CD4-positive, alpha-beta T cell treated with Interleukin-4 for 4 hours (primary cell): Measurements from ENCODE around the gene ALOX15B.
"Not testable (repeated sequence)": the region's sequence is repeated elsewhere in the genome, so short reads cannot be mapped to it uniquely, and the experiment has no call there.

ENCODE experiments used
- DNase-seq: peaks from one replicate; pipeline ENCODE4 v3.0.0-alpha.2; 2020

Gene ALOX15B

DNA sequence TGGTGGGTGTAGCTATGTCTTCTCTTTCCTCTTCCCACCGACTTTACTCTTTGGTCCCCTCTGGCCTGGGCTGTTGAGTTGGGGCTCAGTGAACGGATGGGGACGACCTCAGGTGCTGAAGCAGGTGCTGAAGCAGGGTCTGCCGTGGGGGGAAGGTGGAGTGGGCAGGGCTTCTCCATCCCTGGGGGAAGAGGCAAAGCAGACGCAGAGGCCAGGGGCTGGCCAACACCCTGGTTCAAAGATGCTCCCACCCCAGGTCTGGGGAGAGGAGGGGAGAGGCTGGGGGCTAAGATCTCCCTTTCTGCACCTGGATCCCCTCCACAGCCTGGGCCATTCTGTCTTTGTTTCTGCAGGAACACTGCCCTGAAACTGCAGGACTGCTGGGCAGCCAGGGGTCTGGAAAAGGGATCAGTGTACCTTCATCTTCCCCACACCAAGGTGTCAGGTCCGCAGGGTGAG, 25.7 kb downstream of the ALOX15B start:
- DNase-seq: no peak

GRCh38 chr17:8066841-8067775, 28.2 kb downstream of the ALOX15B start:
- no peak for DNase-seq

DNA sequence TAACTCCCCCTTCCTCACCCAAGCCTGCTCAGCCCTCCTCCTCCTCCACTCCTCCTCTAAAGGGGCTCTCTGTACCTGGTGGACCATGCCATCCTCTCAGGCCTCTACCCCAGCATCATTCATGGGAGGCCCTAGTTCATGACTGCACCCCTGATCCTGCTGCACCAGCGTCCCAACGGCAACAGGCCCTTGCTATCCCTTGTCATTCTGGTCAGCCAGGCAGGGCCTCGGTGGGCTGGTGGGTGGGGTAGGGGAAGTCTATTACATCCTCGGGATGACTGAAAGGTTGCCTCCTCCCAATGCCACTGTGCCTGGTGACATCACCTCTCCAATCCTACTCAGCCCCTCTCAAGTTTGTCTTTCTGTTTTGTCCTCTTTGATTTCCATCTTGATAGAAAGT, 28.9 kb downstream of the ALOX15B start:
- no peak for DNase-seq

GRCh38 chr17:8068736-8069586, 30.1 kb downstream of the ALOX15B start:
- no peak for DNase-seq

DNA sequence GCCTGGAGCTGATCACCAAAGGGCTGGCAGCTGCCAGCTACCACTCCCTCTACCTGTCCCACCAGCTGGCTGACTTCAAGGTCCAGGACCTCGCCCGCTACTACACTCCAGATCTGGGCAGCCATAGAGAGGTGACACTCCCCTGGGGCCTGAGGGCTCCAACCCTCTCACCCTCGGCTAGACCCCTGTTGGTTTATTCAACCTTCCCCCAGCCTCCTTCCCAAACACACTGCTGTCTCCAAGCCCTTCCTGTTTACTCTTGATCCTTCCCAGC, 30.7 kb downstream of the ALOX15B start:
- DNase-seq: no peak

DNA sequence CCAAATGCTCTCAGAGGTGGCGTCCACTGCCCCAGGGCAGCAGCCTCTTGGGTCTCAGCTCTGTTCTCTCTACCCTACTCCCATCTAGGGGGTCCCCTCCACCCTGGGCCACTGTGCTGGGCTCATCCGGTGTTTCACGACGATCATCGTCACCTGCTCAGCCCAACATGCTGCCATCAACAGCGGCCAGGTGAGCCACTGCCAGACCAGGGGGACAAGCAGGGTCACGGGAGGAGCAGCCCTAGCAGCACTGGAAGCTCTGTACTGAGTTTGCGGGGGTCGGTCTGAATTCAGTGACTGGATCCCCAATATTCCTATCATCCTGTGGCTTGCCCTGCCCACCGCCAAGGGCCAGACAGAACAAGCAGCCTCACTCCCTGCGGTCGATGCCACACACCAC, 32.6 kb downstream of the ALOX15B start:
- no peak for DNase-seq

- no peak for DNase-seq
Observed at GRCh38 chr17:8072341-8072728, 33.5 kb downstream of the ALOX15B start.

GRCh38 chr17:8072729-8073461, 34.0 kb downstream of the ALOX15B start:
- peak; percentile 11 for DNase-seq

DNA sequence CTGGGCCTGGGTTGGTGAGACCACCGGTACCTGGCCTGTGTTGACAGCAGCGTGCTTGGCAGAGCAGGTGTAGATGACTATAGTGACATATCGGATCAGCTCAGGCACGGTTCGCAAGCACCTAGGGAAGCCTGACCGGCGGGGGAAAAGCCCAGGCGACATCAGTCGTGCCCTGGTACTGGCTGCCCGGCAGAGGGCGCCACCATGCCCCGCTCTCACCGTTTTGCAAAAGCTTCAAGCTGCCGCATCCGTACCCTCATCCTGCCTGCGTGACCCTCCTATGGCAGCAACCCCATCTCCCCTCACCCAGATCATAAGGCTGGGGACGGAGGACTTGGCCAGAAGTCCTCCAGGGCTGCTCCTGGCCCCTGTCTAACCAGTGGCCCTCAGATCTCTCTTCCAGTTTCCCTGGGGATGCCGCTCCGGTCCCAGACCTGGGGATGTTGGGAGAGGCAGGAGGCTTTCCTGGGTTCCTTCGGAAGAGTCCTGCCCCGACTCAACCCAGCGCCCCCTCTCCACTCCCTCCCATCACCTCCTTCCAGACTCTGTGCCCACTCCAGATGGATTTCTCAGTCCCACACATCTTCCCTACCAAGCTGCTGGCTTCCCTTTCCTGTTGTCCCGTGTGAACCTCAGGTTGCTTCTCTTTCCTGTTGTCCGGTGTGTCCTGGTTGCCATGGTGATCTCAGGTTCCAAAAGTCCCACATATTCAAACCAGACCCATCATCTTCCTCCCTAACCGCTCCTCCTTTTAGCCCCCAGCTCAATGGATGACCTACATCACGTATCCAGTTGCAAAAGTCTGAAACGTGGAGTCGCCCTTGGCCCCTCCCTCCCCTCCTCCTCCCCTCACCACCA, 35.0 kb downstream of the ALOX15B start:
- DNase-seq: peak; percentile 81

GRCh38 chr17:8074554-8074953, 35.7 kb downstream of the ALOX15B start:
- DNase-seq: no peak

DNA sequence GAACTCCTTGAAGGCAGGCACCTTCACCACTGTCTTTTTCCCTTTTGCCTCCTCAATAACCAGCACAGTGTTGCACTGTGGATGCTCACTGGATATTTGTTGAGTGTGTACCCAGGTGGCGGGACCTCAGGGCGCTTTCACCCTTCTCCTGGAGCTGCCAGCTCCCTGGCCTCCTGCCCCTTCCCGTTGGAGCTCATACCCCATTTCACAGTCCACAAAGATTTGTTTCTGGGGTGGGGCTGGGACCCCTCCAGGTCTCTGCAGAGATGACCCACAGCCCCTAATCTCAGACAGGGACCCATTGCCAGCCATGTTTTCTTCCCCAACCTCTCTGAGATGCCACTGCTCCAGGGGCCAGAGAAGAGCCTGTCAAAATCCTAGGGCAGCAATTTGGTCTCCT, 36.2 kb downstream of the ALOX15B start:
- no peak for DNase-seq

GRCh38 chr17:8075574-8076342, 36.9 kb downstream of the ALOX15B start:
- no peak for DNase-seq

- DNase-seq: no peak
Observed at GRCh38 chr17:8076502-8077266, 37.8 kb downstream of the ALOX15B start.

DNA sequence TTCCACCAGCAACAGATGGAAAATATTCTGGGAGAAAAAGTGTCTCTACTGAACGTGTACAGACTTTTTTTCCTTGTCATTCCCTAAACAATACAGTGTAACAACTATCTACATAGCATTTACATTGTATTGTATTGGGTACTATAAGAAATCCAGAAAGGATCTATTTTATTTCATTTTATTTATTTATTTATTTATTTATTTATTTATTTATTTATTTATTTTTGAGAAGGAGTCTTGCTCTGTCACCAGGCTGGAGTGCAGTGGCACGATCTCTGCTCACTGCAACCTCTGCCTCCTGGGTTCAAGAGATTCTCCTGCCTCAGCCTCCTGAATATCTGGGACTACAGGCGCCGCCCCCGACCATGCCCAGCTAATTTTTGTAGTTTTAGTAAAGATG, 39.1 kb downstream of the ALOX15B start:
- not testable (repeated sequence) for DNase-seq

DNA sequence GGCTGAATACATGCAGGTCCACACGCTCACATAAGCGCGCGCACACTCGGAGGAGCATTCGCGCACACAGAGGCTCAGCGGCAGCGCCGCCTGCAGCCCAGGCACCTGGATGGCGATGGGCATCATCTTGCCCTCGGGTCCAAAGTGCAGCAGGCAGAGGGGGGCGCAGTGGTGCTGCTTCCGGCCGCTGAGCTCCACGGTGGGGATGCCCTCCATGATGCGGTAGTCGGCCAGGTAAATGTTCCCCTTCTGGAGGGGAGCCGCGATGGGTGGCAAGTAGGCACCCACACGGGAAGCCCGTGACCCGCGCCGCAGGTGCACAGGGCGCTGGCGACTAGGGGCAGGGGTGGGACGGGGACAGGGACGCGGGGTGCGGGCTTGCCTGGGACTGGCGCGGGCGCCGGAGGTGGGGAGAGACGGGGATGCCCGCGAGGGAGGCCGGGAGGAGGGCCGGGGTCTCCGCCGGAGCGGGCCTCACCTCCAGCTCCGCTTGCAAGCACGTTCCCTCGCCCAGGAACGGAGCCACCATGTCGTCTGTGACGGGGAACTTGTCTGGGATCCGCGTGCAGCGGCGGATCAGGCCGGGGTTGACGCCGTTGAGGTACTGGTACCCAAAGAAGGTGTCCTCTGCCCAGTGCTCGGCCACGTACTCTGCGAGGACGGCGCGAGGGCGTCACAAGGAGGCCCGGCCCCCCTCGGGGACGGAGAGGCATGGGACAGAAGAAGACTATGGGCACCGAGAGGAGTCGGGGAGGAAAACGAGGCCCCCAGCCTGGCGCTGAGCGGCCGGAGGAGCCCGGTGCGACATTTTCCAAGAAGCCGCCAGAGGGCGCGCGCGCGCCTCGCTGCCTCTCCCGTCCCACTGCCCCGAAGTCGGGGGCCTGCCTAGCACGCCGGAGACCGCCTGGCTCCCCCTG, 40.7 kb downstream of the ALOX15B start:
- DNase-seq: peak; percentile 78

GRCh38 chr17:8080208-8080798, 41.4 kb downstream of the ALOX15B start:
- DNase-seq: no peak

DNA sequence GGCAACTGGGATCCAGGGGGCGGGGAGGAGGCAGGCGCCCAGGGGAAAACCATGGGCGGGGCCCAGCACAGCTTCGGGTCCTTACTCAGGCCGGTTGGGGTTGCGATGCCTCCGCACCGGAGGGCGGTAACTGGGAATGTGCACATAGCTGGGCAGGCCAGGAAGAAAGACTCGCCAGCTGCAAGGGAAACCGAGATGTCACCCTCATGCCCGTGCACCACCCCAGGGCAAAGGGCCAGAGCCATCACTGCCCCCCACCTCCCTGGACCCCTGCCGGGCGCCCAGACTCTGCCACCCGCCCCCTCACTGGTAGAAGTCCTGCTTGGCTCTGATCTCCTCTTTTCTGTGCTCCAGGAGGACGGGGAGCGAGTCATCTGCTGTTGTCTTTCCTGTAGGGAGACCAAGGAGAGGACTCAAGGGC, 42.0 kb downstream of the ALOX15B start:
- DNase-seq: no peak

DNA sequence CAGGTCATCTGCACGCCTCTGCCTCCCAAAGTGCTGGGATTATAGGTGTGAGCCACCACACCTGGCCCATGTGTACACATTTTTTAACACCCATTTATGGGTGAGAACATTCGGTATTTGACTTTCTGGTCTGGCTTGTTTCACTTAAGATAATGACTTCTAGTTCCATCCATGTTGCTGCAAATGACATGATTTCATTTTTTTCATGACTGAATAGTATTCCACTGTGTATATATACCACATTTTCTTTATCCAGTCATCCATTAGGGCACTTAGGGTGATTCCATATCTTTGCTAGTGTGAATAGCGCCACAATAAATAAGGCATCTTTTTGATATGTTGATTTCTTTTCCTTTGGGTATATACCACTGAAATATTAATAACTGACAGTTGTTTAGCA, 43.0 kb downstream of the ALOX15B start:
- no peak for DNase-seq

GRCh38 chr17:8082292-8082691, 43.4 kb downstream of the ALOX15B start:
- no peak for DNase-seq
